ENCODE results near the gene PPP2R5C. TPM values are rescaled to one million over a fixed set of nuclear protein-coding genes. Genes with fewer than 3 reads are reported as not detected.

The PPP2R5C gene
- total RNA-seq, 1 donor from 2014 or later = 55.3 TPM

GRCh38 chr14:101884934-101885576 is 123.5 kb downstream of the PPP2R5C start:
- peaks cover 47 to 58% (median 56%) of the 10 kb centered on the region in 3 donors for H3K36me3 ChIP-seq (ENCODE audit: control insufficient read depth in 3 of 3, insufficient read depth in 3 of 3, low read length in 3 of 3)
- H3K9me3 ChIP-seq (ENCODE audit: control insufficient read depth in 3 of 3, low read length in 3 of 3) = no peaks in the 10 kb centered on the region
- no peaks in the 10 kb centered on the region for H3K27me3 ChIP-seq (ENCODE audit: control insufficient read depth in 3 of 3, insufficient read depth in 3 of 3, low read length in 3 of 3)
- H3K4me1 ChIP-seq (ENCODE audit: control insufficient read depth in 3 of 3, insufficient read depth in 3 of 3, low read length in 3 of 3) = no peaks in the 10 kb centered on the region
- no peak overlapping the region for H3K4me3 ChIP-seq (ENCODE audit: low read length in 3 of 3)
- no peak overlapping the region for H3K9ac ChIP-seq (ENCODE audit: low read depth in 1 of 3, low read length in 3 of 3)
- no peak overlapping the region for H3K27ac ChIP-seq (ENCODE audit: low read depth, low read length)

DNA sequence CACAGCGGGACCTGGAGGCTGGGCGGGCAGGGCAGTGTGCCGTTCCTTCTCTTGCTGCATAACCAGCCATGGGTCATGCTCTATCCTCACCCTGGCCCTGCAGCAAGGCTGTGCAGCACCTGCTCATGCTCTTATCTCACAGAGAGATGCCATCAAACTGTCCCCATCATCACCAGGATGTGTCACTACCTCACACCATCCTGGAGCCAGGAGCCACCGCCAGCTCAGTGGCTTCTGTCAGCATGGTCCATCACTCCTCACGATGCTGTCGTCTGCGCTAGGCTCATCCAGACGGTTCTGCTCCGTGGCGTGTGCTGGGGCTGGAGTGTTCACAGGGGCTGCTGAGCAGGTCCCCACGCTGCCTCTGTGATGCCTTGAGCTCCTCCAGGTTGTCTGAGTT is 125.7 kb downstream of the PPP2R5C start:
- Histone ChIP-seq H3K4me1 (ENCODE audit: control insufficient read depth in 3 of 3, insufficient read depth in 3 of 3, low read length in 3 of 3) (no peaks in the 10 kb centered on the region), H3K4me3 (ENCODE audit: low read length in 3 of 3) (no peak overlapping the region), H3K9me3 (ENCODE audit: control insufficient read depth in 3 of 3, low read length in 3 of 3) (no peaks in the 10 kb centered on the region), H3K9ac (ENCODE audit: low read depth in 1 of 3, low read length in 3 of 3) (no peak overlapping the region), H3K36me3 (ENCODE audit: control insufficient read depth in 3 of 3, insufficient read depth in 3 of 3, low read length in 3 of 3) (peaks cover 47 to 63% (median 55%) of the 10 kb centered on the region in 3 donors), H3K27ac (ENCODE audit: low read depth, low read length) (no peak overlapping the region), H3K27me3 (ENCODE audit: control insufficient read depth in 3 of 3, insufficient read depth in 3 of 3, low read length in 3 of 3) (no peaks in the 10 kb centered on the region)

GRCh38 chr14:101888182-101888581 is 126.7 kb downstream of the PPP2R5C start:
- Histone ChIP-seq H3K36me3 (ENCODE audit: control insufficient read depth in 3 of 3, insufficient read depth in 3 of 3, low read length in 3 of 3) (peaks cover 47 to 62% (median 62%) of the 10 kb centered on the region in 3 donors), H3K4me1 (ENCODE audit: control insufficient read depth in 3 of 3, insufficient read depth in 3 of 3, low read length in 3 of 3) (no peaks in the 10 kb centered on the region), H3K27ac (ENCODE audit: low read depth, low read length) (no peak overlapping the region)

DNA sequence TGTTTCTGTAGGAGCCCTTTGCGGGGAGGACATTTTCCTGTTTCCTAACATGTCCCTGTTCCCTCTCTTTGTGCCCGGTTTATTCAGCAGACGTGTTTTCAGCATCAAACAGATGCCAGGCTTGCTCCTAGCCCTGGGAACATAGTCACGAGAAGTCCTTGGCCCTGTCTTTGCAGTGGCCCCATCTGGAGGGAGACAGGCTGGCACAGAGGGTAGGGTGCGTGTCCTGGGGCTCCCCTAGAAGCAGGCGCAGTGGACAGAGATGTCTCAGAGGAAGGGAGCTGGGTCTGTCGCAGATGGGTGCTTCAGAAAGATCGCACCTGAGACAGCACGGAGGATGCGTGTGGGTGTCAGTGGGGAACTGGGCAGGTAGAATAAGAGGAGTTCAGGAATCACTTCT is 127.9 kb downstream of the PPP2R5C start:
- H3K27me3 ChIP-seq (ENCODE audit: control insufficient read depth in 3 of 3, insufficient read depth in 3 of 3, low read length in 3 of 3) = no peaks in the 10 kb centered on the region
- no peak overlapping the region for H3K27ac ChIP-seq (ENCODE audit: low read depth, low read length)
- no peak overlapping the region for H3K4me3 ChIP-seq (ENCODE audit: low read length in 3 of 3)
- H3K9me3 ChIP-seq (ENCODE audit: control insufficient read depth in 3 of 3, low read length in 3 of 3) = no peaks in the 10 kb centered on the region
- H3K4me1 ChIP-seq (ENCODE audit: control insufficient read depth in 3 of 3, insufficient read depth in 3 of 3, low read length in 3 of 3) = no peaks in the 10 kb centered on the region
- peaks cover 41 to 57% (median 56%) of the 10 kb centered on the region in 3 donors for H3K36me3 ChIP-seq (ENCODE audit: control insufficient read depth in 3 of 3, insufficient read depth in 3 of 3, low read length in 3 of 3)
- no peak overlapping the region for H3K9ac ChIP-seq (ENCODE audit: low read depth in 1 of 3, low read length in 3 of 3)

More at GRCh38 chr14:101888182-101888581, 126.7 kb downstream of the PPP2R5C start:
- no peak overlapping the region for H3K9ac ChIP-seq (ENCODE audit: low read depth in 1 of 3, low read length in 3 of 3)
- no peak overlapping the region for H3K4me3 ChIP-seq (ENCODE audit: low read length in 3 of 3)
- no peaks in the 10 kb centered on the region for H3K9me3 ChIP-seq (ENCODE audit: control insufficient read depth in 3 of 3, low read length in 3 of 3)
- H3K27me3 ChIP-seq (ENCODE audit: control insufficient read depth in 3 of 3, insufficient read depth in 3 of 3, low read length in 3 of 3) = no peaks in the 10 kb centered on the region

DNA sequence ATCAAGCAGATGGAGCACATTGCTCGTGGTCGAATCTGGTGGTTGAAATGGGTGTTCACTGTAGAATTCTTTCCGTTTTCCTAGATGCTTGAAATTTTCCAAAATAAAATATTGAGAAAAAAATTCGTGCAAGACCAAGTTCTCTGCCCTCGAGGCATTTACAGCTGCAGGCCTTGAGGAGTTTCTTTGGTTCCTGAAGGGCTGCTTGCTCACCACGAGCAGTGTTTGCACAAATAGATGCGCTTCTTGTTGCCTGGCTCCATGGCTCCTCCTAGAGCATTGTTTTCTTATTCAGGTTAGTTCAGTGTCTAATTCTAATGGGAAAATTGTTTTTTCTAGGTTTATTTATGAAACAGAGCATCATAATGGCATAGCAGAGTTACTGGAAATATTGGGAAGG is 128.4 kb downstream of the PPP2R5C start:
- H3K27ac ChIP-seq (ENCODE audit: low read depth, low read length) = no peak overlapping the region
- H3K9me3 ChIP-seq (ENCODE audit: control insufficient read depth in 3 of 3, low read length in 3 of 3) = no peaks in the 10 kb centered on the region
- no peak overlapping the region for H3K9ac ChIP-seq (ENCODE audit: low read depth in 1 of 3, low read length in 3 of 3)
- H3K4me1 ChIP-seq (ENCODE audit: control insufficient read depth in 3 of 3, insufficient read depth in 3 of 3, low read length in 3 of 3) = no peaks in the 10 kb centered on the region
- H3K36me3 ChIP-seq (ENCODE audit: control insufficient read depth in 3 of 3, insufficient read depth in 3 of 3, low read length in 3 of 3) = peaks cover 37 to 57% (median 56%) of the 10 kb centered on the region in 3 donors
- H3K27me3 ChIP-seq (ENCODE audit: control insufficient read depth in 3 of 3, insufficient read depth in 3 of 3, low read length in 3 of 3) = no peaks in the 10 kb centered on the region
- no peak overlapping the region for H3K4me3 ChIP-seq (ENCODE audit: low read length in 3 of 3)

GRCh38 chr14:101891471-101891870 is 130.0 kb downstream of the PPP2R5C start:
- H3K9me3 ChIP-seq (ENCODE audit: control insufficient read depth in 3 of 3, low read length in 3 of 3) = no peaks in the 10 kb centered on the region
- no peaks in the 10 kb centered on the region for H3K4me1 ChIP-seq (ENCODE audit: control insufficient read depth in 3 of 3, insufficient read depth in 3 of 3, low read length in 3 of 3)
- H3K27me3 ChIP-seq (ENCODE audit: control insufficient read depth in 3 of 3, insufficient read depth in 3 of 3, low read length in 3 of 3) = no peaks in the 10 kb centered on the region
- H3K4me3 ChIP-seq (ENCODE audit: low read length in 3 of 3) = no peak overlapping the region
- H3K27ac ChIP-seq (ENCODE audit: low read depth, low read length) = no peak overlapping the region
- no peak overlapping the region for H3K9ac ChIP-seq (ENCODE audit: low read depth in 1 of 3, low read length in 3 of 3)
- peaks cover 31 to 59% (median 51%) of the 10 kb centered on the region in 3 donors for H3K36me3 ChIP-seq (ENCODE audit: control insufficient read depth in 3 of 3, insufficient read depth in 3 of 3, low read length in 3 of 3)

DNA sequence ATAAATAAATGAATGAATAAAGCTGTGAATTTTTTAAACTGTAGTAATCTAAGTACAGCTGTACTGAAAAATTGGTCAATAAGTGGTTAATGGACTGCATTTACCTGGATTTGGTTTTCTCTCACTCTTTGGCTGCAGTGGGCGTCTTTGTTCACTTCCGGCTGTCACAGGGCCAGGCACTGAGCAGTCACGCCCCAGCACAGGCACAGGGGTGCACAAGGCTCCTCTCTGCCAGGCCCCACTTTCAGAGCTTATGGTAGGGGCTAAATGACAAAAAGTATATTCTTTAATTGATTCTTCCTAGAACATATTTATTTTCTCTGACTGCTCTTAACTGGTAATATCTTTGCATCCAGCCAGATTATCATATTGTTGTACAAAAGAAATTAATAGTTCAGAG is 132.2 kb downstream of the PPP2R5C start:
- H3K27me3 ChIP-seq (ENCODE audit: control insufficient read depth in 3 of 3, insufficient read depth in 3 of 3, low read length in 3 of 3) = no peaks in the 10 kb centered on the region
- H3K9ac ChIP-seq (ENCODE audit: low read depth in 1 of 3, low read length in 3 of 3) = no peak overlapping the region
- no peaks in the 10 kb centered on the region for H3K9me3 ChIP-seq (ENCODE audit: control insufficient read depth in 3 of 3, low read length in 3 of 3)
- peaks cover 27 to 57% (median 50%) of the 10 kb centered on the region in 3 donors for H3K36me3 ChIP-seq (ENCODE audit: control insufficient read depth in 3 of 3, insufficient read depth in 3 of 3, low read length in 3 of 3)
- H3K4me3 ChIP-seq (ENCODE audit: low read length in 3 of 3) = no peak overlapping the region
- H3K27ac ChIP-seq (ENCODE audit: low read depth, low read length) = no peak overlapping the region
- H3K4me1 ChIP-seq (ENCODE audit: control insufficient read depth in 3 of 3, insufficient read depth in 3 of 3, low read length in 3 of 3) = no peaks in the 10 kb centered on the region

GRCh38 chr14:101894365-101895081 is 133.0 kb downstream of the PPP2R5C start:
- H3K4me3 ChIP-seq (ENCODE audit: low read length in 3 of 3) = no peak overlapping the region
- no peak overlapping the region for H3K27ac ChIP-seq (ENCODE audit: low read depth, low read length)
- no peaks in the 10 kb centered on the region for H3K9me3 ChIP-seq (ENCODE audit: control insufficient read depth in 3 of 3, low read length in 3 of 3)
- H3K9ac ChIP-seq (ENCODE audit: low read depth in 1 of 3, low read length in 3 of 3) = no peak overlapping the region
- no peaks in the 10 kb centered on the region for H3K27me3 ChIP-seq (ENCODE audit: control insufficient read depth in 3 of 3, insufficient read depth in 3 of 3, low read length in 3 of 3)
- no peaks in the 10 kb centered on the region for H3K4me1 ChIP-seq (ENCODE audit: control insufficient read depth in 3 of 3, insufficient read depth in 3 of 3, low read length in 3 of 3)
- H3K36me3 ChIP-seq (ENCODE audit: control insufficient read depth in 3 of 3, insufficient read depth in 3 of 3, low read length in 3 of 3) = peaks cover 27 to 61% (median 54%) of the 10 kb centered on the region in 3 donors

DNA sequence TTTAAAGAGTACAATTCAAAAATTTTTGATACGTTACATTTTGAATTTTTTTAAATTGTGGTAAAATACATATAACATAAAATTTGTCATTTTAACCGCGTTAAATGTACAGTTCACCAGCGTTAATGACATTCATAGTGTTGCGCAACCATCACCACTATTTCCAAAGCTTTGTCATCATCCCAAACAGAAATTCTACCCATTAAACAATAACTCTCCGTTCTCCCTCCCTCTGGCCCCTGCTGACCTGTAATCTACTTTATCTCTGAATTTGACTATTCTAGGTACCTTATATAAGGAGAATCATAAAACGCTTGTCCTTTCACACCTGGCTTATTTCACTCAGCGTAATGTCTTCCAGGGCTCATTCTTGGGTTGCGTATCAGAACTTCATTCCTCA is 133.7 kb downstream of the PPP2R5C start:
- H3K4me1 ChIP-seq (ENCODE audit: control insufficient read depth in 3 of 3, insufficient read depth in 3 of 3, low read length in 3 of 3) = no peaks in the 10 kb centered on the region
- H3K36me3 ChIP-seq (ENCODE audit: control insufficient read depth in 3 of 3, insufficient read depth in 3 of 3, low read length in 3 of 3) = peaks cover 27 to 60% (median 57%) of the 10 kb centered on the region in 3 donors
- H3K27me3 ChIP-seq (ENCODE audit: control insufficient read depth in 3 of 3, insufficient read depth in 3 of 3, low read length in 3 of 3) = no peaks in the 10 kb centered on the region
- no peaks in the 10 kb centered on the region for H3K9me3 ChIP-seq (ENCODE audit: control insufficient read depth in 3 of 3, low read length in 3 of 3)
- no peak overlapping the region for H3K27ac ChIP-seq (ENCODE audit: low read depth, low read length)
- no peak overlapping the region for H3K9ac ChIP-seq (ENCODE audit: low read depth in 1 of 3, low read length in 3 of 3)
- H3K4me3 ChIP-seq (ENCODE audit: low read length in 3 of 3) = no peak overlapping the region

GRCh38 chr14:101897326-101897725 is 135.8 kb downstream of the PPP2R5C start:
- H3K9ac ChIP-seq (ENCODE audit: low read depth in 1 of 3, low read length in 3 of 3) = no peak overlapping the region
- peaks cover under 1 to 2% (median under 1%) of the 10 kb centered on the region in 3 donors for H3K4me1 ChIP-seq (ENCODE audit: control insufficient read depth in 3 of 3, insufficient read depth in 3 of 3, low read length in 3 of 3)
- H3K9me3 ChIP-seq (ENCODE audit: control insufficient read depth in 3 of 3, low read length in 3 of 3) = no peaks in the 10 kb centered on the region
- peaks cover 34 to 71% (median 66%) of the 10 kb centered on the region in 3 donors for H3K36me3 ChIP-seq (ENCODE audit: control insufficient read depth in 3 of 3, insufficient read depth in 3 of 3, low read length in 3 of 3)
- no peak overlapping the region for H3K4me3 ChIP-seq (ENCODE audit: low read length in 3 of 3)
- no peaks in the 10 kb centered on the region for H3K27me3 ChIP-seq (ENCODE audit: control insufficient read depth in 3 of 3, insufficient read depth in 3 of 3, low read length in 3 of 3)
- H3K27ac ChIP-seq (ENCODE audit: low read depth, low read length) = no peak overlapping the region
